GM18507 (cell line): Measurements from ENCODE around the gene BNIP1.

Experiments
- DNase-seq: peaks from one replicate; pipeline ENCODE4 v3.0.0; 2011; ENCODE audit warnings: low read depth; ENCODE audit not compliant: insufficient read length; ENCODE audit errors: extremely low spot score
- FAIRE-seq: peaks from 2 replicates; lab custom pipeline; 2011; peaks lifted over from hg19 to GRCh38; lab: Jason Lieb, UNC

Gene BNIP1

GRCh38 chr5:173161148-173161547 is 16.8 kb downstream of the BNIP1 start:
- FAIRE-seq = no peak
- no peak for DNase-seq

GRCh38 chr5:173163219-173163618 is 18.9 kb downstream of the BNIP1 start:
- FAIRE-seq (no peak), DNase-seq (no peak)

GRCh38 chr5:173165177-173166016 is 21.1 kb downstream of the BNIP1 start:
- FAIRE-seq = no peak
- DNase-seq = no peak

- DNase-seq = no peak
- no peak for FAIRE-seq
These were observed 27.8 kb downstream of the BNIP1 start for GRCh38 chr5:173172166-173172565.

GRCh38 chr5:173175523-173175922 is 31.2 kb downstream of the BNIP1 start:
- FAIRE-seq = no peak
- no peak for DNase-seq

- DNase-seq (no peak), FAIRE-seq (no peak)
These were observed 34.1 kb downstream of the BNIP1 start for GRCh38 chr5:173178369-173178910.

GRCh38 chr5:173180331-173180730 is 36.0 kb downstream of the BNIP1 start:
- FAIRE-seq (no peak), DNase-seq (no peak)

- FAIRE-seq (no peak), DNase-seq (no peak)
These were observed 42.9 kb downstream of the BNIP1 start for GRCh38 chr5:173187054-173187743.

- DNase-seq = no peak
- no peak for FAIRE-seq
These were observed 43.9 kb downstream of the BNIP1 start for GRCh38 chr5:173188280-173188679.

GRCh38 chr5:173191015-173191414 is 46.7 kb downstream of the BNIP1 start:
- no peak for DNase-seq

GRCh38 chr5:173191561-173191960 is 47.2 kb downstream of the BNIP1 start:
- DNase-seq (no peak), FAIRE-seq (no peak)

More at GRCh38 chr5:173191015-173191414, 46.7 kb downstream of the BNIP1 start:
- no peak for FAIRE-seq

GRCh38 chr5:173192561-173192960 is 48.2 kb downstream of the BNIP1 start:
- FAIRE-seq = no peak
- DNase-seq = no peak

- FAIRE-seq = no peak
- DNase-seq = no peak
These were observed 52.0 kb downstream of the BNIP1 start for GRCh38 chr5:173196133-173196952.

GRCh38 chr5:173197375-173197891 is 53.1 kb downstream of the BNIP1 start:
- DNase-seq (no peak), FAIRE-seq (no peak)

GRCh38 chr5:173198049-173198448 is 53.7 kb downstream of the BNIP1 start:
- DNase-seq (no peak), FAIRE-seq (no peak)

GRCh38 chr5:173200356-173200755 is 56.0 kb downstream of the BNIP1 start:
- FAIRE-seq (no peak), DNase-seq (no peak)

GRCh38 chr5:173201636-173202265 is 57.4 kb downstream of the BNIP1 start:
- DNase-seq (no peak), FAIRE-seq (no peak)

- FAIRE-seq (no peak), DNase-seq (no peak)
These were observed 58.0 kb downstream of the BNIP1 start for GRCh38 chr5:173202266-173202875.
